ENCODE measurements around the gene FIP1L1. TPM values are rescaled to one million over a fixed set of nuclear protein-coding genes. Genes with fewer than 3 reads are reported as not detected.

The FIP1L1 gene
- total and polyA plus RNA-seq, 10 of the 15 experiments (the other 5 are each of a cell fraction or from before 2014, with no cell fraction given) = 28.1 to 110 (median 59.4) TPM

DNA sequence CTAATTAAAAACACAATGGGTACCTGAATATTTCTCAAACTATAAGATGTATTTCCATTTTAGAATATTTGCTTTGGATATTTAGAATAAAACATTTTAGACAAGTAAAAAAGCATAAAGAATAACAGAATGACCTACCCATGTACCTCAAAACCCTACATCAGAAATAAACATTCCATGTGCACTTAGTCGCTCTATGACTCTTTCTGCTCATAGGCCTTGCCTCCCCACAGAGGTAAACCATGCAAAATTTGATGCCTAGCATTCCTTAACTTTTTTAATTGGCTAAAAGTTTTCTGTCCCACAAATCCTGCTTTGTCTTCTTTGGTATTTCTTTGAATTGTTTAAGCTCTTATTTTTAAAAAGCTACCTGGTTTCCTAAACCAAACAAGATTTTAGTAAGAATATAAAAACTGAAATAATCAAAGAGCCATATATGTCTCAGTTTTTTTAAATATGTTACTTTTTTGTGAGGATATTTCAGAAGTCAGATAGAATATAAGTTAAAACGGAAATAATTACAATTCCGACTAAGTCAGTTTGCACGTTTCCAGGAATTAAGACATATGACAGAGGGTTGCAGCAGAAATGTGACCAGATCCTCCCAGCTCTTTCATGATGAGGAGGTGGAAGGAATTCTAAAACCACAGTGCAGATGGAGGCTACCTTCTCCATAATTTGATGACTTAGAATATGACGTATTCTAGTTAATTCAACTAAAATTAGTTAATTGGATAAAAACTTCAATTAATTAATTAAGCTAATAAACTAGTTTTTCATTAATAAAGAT lies 102.5 kb downstream of the FIP1L1 start:
- intact Hi-C loops (cut with micrococcal nuclease; ENCODE audit: unreplicated experiment) = no loop called here
- ChIA-PET SMC1A (ENCODE audit: uncharacterized antibody, unreplicated experiment) (interaction anchor here (0.8 to 1.6 kb wide), 6 partner anchors 12 to 281 kb away, joined by 3 to 6 read pairs (median 4); no protein-coding TSS in a partner anchor), RAD21 (ENCODE audit: unreplicated experiment) (interaction anchor here (0.9 to 1.0 kb wide), 2 partner anchors 325 to 753 kb away, joined by 3 read pairs; no protein-coding TSS in a partner anchor), POLR2A (interaction anchor here (0.5 to 1.4 kb wide), 2 partner anchors 10 to 131 kb away, joined by 4 to 5 read pairs; no protein-coding TSS in a partner anchor), CTCF (interaction anchor here (1.2 to 2.2 kb wide), 3 partner anchors 10 to 325 kb away, joined by 3 to 25 read pairs (median 6); no protein-coding TSS in a partner anchor)
- Histone ChIP-seq H3K27ac (ENCODE audit: control insufficient read depth, insufficient read depth) (no peak overlapping the region), H3K4me3 (no peak overlapping the region), H3K79me2 (ENCODE audit: control insufficient read depth, insufficient read depth, low read length) (no peaks in the 10 kb centered on the region), H3K36me3 (ENCODE audit: control insufficient read depth in 2 of 2, insufficient read depth in 2 of 2, low read length in 1 of 2) (no peaks in the 10 kb centered on the region), H3K27me3 (replicated peaks in 1 of 2; ENCODE audit: control insufficient read depth in 2 of 2, insufficient read depth in 2 of 2, low read length in 1 of 2) (peaks cover 0 to 3% of the 10 kb centered on the region in 2 experiments; a peak in 2 of 4 replicates), H3K4me1 (ENCODE audit: control insufficient read depth, insufficient read depth, low read length) (no peaks in the 10 kb centered on the region), H3K9ac (ENCODE audit: control insufficient read depth, insufficient read depth, low read length) (no peak overlapping the region), H3K9me3 (replicated peaks; ENCODE audit: control insufficient read depth, insufficient read depth, low read length) (no peaks in the 10 kb centered on the region), H4K20me1 (ENCODE audit: control insufficient read depth, insufficient read depth) (no peaks in the 10 kb centered on the region), H2AFZ (ENCODE audit: control insufficient read depth, low read depth, low read length) (no peak overlapping the region), H3K4me2 (ENCODE audit: control insufficient read depth, insufficient read depth) (no peak overlapping the region)
- TF ChIP-seq NR2F1 (conservative IDR thresholded peaks at IDR 0.05) = no peak
- TF ChIP-seq, protein P1, sequence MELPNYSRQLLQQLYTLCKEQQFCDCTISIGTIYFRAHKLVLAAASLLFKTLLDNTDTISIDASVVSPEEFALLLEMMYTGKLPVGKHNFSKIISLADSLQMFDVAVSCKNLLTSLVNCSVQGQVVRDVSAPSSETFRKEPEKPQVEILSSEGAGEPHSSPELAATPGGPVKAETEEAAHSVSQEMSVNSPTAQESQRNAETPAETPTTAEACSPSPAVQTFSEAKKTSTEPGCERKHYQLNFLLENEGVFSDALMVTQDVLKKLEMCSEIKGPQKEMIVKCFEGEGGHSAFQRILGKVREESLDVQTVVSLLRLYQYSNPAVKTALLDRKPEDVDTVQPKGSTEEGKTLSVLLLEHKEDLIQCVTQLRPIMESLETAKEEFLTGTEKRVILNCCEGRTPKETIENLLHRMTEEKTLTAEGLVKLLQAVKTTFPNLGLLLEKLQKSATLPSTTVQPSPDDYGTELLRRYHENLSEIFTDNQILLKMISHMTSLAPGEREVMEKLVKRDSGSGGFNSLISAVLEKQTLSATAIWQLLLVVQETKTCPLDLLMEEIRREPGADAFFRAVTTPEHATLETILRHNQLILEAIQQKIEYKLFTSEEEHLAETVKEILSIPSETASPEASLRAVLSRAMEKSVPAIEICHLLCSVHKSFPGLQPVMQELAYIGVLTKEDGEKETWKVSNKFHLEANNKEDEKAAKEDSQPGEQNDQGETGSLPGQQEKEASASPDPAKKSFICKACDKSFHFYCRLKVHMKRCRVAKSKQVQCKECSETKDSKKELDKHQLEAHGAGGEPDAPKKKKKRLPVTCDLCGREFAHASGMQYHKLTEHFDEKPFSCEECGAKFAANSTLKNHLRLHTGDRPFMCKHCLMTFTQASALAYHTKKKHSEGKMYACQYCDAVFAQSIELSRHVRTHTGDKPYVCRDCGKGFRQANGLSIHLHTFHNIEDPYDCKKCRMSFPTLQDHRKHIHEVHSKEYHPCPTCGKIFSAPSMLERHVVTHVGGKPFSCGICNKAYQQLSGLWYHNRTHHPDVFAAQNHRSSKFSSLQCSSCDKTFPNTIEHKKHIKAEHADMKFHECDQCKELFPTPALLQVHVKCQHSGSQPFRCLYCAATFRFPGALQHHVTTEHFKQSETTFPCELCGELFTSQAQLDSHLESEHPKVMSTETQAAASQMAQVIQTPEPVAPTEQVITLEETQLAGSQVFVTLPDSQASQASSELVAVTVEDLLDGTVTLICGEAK (IDR thresholded peaks at IDR 0.05; ENCODE audit: borderline replicate concordance) = no peak
- WGBS (ENCODE audit: insufficient coverage, insufficient replicate concordance, low lambda C conversion rate, missing lambda C conversion rate) = 62% methylated on average over 5 of the region's 5 CpGs
- no peak for DNase-seq (ENCODE audit: low read depth, low spot score)
- no peak for ATAC-seq
- BruUV-seq (replicated peaks) = no TSS peak
- no peak for FAIRE-seq
- in situ Hi-C loops (cut with MboI) = loop anchor here (10.0 kb wide), 1 partner anchor 735 kb away; no protein-coding TSS in a partner anchor

Measured in GM12878 (cell line).